Smooth muscle cell of the coronary artery (primary cell): ENCODE results near the gene COL15A1. TPM values are rescaled to one million over a fixed set of nuclear protein-coding genes. Genes with fewer than 3 reads are reported as not detected.

Experiments
- total RNA-seq: library from RNA; depleted of rRNA; stranded (reverse); fragments of >200 nt; gene quantifications from 2 replicates; pipeline ENCODE4 v1.2.3, GENCODE V29; 2014; ENCODE audit warnings: low replicate concordance

COL15A1 gene
- 18.2 and 130 TPM in 2 replicates for total RNA-seq

DNA sequence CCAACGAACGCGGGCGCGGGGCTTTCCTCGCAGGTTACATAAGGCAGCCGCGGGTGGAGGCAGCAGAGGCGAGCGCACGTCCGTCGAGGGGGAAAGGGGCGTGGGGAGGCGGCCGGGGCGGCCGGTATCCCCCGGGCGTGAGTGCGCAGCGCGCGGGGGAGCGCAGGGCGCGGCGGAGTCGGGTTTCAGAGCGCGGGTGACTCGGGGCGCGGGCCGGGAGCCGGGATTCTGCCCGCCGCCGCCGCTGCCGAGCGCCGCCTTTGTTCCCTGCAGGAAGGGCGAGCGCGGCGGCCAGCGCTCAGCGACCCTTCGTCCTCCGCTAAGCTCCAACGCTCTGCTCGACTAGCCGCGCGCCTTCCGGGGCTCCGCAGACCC lies at the start of gene COL15A1:
Gene COL15A1, plus strand, starts transcription at position 226 of the 375 bp plus-strand sequence. CDS start 155 bp downstream, outside the sequence.

DNA sequence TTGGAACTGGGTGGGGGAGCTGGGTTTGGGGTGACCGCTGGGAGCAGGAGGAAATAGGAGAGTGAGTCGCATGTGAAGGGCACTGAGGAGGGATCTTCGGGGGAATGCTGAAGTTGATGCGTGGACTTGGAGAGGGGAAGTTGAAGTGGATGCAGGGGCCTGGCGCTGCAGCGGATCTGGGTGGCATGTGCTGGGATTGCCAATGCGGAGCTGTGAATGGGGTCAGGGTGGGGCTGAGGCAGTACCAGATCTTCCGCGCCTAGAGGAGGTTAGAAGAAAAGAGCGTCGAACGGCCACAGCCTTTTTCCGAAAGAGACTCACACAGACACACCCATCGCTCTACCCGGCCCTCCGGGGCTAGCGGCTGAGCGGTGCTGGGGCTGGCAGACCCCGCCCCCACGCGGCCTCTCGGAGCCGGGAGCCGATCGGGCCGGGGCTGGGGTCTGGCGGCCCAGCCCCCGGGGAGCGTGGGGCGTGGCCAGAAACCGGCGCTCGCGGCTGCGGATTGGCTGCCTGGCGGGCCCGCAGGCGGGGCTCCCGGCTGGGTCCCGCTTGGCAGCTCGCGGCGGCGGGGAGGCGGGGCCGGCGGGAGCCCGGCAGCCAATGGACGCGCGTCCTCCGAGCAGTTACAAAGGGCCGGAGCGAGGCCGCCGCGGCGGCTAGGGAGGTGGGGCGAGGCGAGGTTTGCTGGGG lies 160.9 kb downstream of the COL15A1 start, which contains the start of gene TGFBR1:
Gene TGFBR1, plus strand, starts transcription at position 655 of the 693 bp plus-strand sequence. CDS start 93 bp downstream, outside the sequence.

Other genes with a start within 250 kb of the COL15A1 start
- 0.23 TPM in 1 of 2 replicates, not detected in the other for gene GABBR2, start 235.0 kb upstream of the COL15A1 start, total RNA-seq
- 10.6 and 11.1 TPM in 2 replicates for gene ANKS6, start 147.4 kb upstream of the COL15A1 start, total RNA-seq
- 2.2 and 13.6 TPM in 2 replicates for gene GALNT12, start 136.2 kb upstream of the COL15A1 start, total RNA-seq
- gene TGFBR1, start 161.2 kb downstream of the COL15A1 start, total RNA-seq: 30.1 and 64.7 TPM in 2 replicates